GM19240 (cell line): ENCODE measurements around the gene ALDH1L1.

ENCODE experiments used
- DNase-seq: peaks from one replicate; pipeline ENCODE4 v3.0.0; 2011; ENCODE audit warnings: low spot score; ENCODE audit not compliant: insufficient read length

The ALDH1L1 gene

GRCh38 chr3:126180477-126181397 is at the start of gene ALDH1L1:
TSS of gene ALDH1L1 (minus strand) at chr3:126180586. CDS start at chr3:126160979, 19,607 bp downstream.
- no peak for DNase-seq

- DNase-seq: no peak
Observed at GRCh38 chr3:126226374-126226773, 46.0 kb upstream of the ALDH1L1 start.

GRCh38 chr3:126216416-126216815 is 36.0 kb upstream of the ALDH1L1 start:
- no peak for DNase-seq

- DNase-seq: no peak
Observed at GRCh38 chr3:126213379-126214028, 33.1 kb upstream of the ALDH1L1 start.

GRCh38 chr3:126212620-126213378 is 32.4 kb upstream of the ALDH1L1 start:
- DNase-seq: no peak

GRCh38 chr3:126212250-126212619 is 31.8 kb upstream of the ALDH1L1 start:
- DNase-seq: no peak

GRCh38 chr3:126211569-126211968 is 31.2 kb upstream of the ALDH1L1 start:
- no peak for DNase-seq

GRCh38 chr3:126210606-126211005 is 30.2 kb upstream of the ALDH1L1 start:
- DNase-seq: no peak

- DNase-seq: no peak
Observed at GRCh38 chr3:126209741-126210140, 29.4 kb upstream of the ALDH1L1 start.

- no peak for DNase-seq
Observed at GRCh38 chr3:126208606-126209256, 28.3 kb upstream of the ALDH1L1 start.

- DNase-seq: no peak
Observed at GRCh38 chr3:126208182-126208581, 27.8 kb upstream of the ALDH1L1 start.

- DNase-seq: no peak
Observed at GRCh38 chr3:126207166-126207565, 26.8 kb upstream of the ALDH1L1 start.

- no peak for DNase-seq
Observed at GRCh38 chr3:126205717-126206655, 25.6 kb upstream of the ALDH1L1 start.

GRCh38 chr3:126202680-126203079 is 22.3 kb upstream of the ALDH1L1 start:
- no peak for DNase-seq

GRCh38 chr3:126202276-126202675 is 21.9 kb upstream of the ALDH1L1 start:
- DNase-seq: no peak

GRCh38 chr3:126201168-126201567 is 20.8 kb upstream of the ALDH1L1 start:
- no peak for DNase-seq

GRCh38 chr3:126200534-126200933 is 20.1 kb upstream of the ALDH1L1 start:
- no peak for DNase-seq

- DNase-seq: no peak
Observed at GRCh38 chr3:126199256-126199655, 18.9 kb upstream of the ALDH1L1 start.

GRCh38 chr3:126197854-126198584 is 17.6 kb upstream of the ALDH1L1 start:
- peak; percentile 46 for DNase-seq

- no peak for DNase-seq
Observed at GRCh38 chr3:126197343-126197742, 17.0 kb upstream of the ALDH1L1 start.
